ENCODE measurements around the gene VAPB. TPM values are rescaled to one million over a fixed set of nuclear protein-coding genes. Genes with fewer than 3 reads are reported as not detected.

VAPB gene
- total RNA-seq, 2 donors from 2014 or later, result 53.5 to 63.3 TPM

- DNase-seq, result no peak
- ATAC-seq, result no peak
- intact Hi-C loops (cut with DNase I, micrococcal nuclease), result loop anchor here in 1 of 2 donors (10.0 kb wide), 1 partner anchor 214 kb away; no protein-coding TSS in a partner anchor
These were observed 59.9 kb downstream of the VAPB start for GRCh38 chr20:58448958-58449357.

DNA sequence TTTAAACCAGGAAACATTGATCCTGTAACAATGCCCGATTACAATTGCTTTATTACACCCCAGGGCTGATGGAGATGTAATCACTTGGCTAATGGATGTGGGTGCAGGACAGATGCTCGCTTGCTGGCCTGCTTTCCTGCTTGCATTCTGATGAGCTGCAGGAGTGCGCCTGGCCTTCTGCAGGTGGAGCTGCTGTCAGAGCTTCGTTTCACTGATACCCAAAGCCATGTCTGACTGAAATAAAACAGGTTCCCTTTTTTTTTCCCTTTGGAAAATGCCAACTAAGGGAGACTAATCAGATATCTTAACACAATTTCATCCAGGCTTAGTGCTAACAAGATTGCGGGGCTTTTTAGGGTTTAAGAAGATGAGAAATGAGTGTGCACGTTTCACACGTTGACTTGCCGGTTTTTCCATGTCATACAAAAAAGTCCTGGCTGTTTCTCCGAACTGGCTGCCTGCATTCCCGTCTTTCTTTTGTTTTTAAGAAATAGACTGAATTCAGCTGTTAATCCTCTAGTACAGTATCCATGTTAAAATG, 60.7 kb downstream of the VAPB start:
- ATAC-seq (peak; percentile 33), DNase-seq (no peak)
- intact Hi-C loops (cut with DNase I, micrococcal nuclease), result loop anchor here in 1 of 2 donors (10.0 kb wide), 1 partner anchor 215 kb away; no protein-coding TSS in a partner anchor

DNA sequence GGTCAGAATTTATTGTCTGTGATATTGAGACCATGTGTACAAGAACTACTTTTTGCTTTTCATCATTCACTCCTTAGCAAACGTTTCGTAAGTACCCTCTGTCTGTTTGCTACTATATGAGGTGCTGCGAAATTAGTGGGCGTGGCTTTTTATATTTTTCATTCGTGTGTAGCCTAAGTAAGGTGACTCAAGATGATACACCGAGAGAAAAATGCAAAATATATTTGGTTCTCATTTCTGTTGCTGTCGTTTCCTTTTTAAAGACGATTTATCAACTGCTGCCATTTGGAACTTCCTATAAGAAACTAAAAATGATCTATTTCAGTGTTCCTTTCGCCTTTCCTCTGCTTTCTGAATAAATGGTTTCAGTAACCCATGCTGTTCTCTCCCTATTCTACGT, 61.2 kb downstream of the VAPB start:
- intact Hi-C loops (cut with DNase I, micrococcal nuclease), result no loop called here

DNA sequence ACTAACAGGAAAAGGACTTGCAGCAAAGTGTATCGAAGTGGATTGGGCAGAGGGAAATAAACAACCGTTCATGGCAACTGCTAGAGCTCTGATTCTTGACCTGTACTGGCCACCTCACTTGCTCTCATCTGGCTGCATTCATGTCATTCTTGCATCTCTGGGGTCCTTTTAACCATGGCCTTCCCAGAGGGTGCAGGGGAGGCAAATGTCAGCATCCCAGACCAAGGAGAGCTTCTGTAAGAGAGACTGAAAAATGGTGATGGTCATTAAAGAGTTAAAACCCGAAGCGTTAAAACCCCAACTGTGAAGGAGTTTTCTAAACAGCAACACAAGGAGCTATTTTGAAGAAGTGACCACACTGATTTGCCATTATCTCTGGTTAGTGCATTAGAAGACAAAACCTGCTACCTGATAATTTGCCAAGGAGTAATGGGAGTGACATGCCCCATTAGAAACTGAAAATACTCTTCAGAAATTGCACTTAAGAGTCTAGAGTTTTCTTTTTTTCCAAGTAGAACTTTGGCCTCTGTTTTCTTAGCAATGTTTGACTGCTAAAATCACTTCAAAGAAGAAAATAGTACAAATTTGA, 63.7 kb downstream of the VAPB start:
- DNase-seq, result no peak
- intact Hi-C loops (cut with DNase I, micrococcal nuclease), result no loop called here
- no peak for ATAC-seq

More for the DNA sequence above, 61.2 kb downstream of the VAPB start:
- DNase-seq, result no peak
- peak; percentile 34 for ATAC-seq

GRCh38 chr20:58453391-58453790, 64.4 kb downstream of the VAPB start:
- DNase-seq (no peak), ATAC-seq (no peak)
- intact Hi-C loops (cut with DNase I, micrococcal nuclease), result no loop called here

DNA sequence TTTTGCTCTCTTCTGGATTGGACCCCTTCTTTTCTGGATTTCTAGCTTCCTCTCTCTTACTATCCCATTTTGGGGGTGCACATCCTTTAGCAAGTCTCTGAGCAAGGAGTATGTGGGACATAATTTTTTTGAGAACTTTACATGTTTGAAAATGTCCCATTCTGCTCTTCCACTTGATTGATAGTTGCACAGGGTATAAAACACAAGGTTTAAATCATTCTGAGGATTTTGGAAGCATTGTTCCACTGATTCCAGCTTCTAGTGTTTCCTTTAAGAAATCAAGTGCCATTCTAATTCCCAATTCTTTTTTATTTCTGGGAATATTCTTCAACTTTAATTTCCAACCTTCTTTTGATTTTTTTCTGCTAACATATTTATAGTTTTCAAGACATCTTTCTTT, 65.4 kb downstream of the VAPB start:
- intact Hi-C loops (cut with DNase I, micrococcal nuclease), result loop anchor here in 1 of 2 donors (2.0 kb wide), 1 partner anchor 30 kb away; no protein-coding TSS in a partner anchor
- DNase-seq (no peak), ATAC-seq (no peak)

- ATAC-seq (no peak), DNase-seq (no peak)
- intact Hi-C loops (cut with DNase I, micrococcal nuclease), result no loop called here
These were observed 68.2 kb downstream of the VAPB start for GRCh38 chr20:58457083-58457695.

GRCh38 chr20:58458342-58459057, 69.5 kb downstream of the VAPB start:
- ATAC-seq (no peak), DNase-seq (no peak)
- intact Hi-C loops (cut with DNase I, micrococcal nuclease), result no loop called here

DNA sequence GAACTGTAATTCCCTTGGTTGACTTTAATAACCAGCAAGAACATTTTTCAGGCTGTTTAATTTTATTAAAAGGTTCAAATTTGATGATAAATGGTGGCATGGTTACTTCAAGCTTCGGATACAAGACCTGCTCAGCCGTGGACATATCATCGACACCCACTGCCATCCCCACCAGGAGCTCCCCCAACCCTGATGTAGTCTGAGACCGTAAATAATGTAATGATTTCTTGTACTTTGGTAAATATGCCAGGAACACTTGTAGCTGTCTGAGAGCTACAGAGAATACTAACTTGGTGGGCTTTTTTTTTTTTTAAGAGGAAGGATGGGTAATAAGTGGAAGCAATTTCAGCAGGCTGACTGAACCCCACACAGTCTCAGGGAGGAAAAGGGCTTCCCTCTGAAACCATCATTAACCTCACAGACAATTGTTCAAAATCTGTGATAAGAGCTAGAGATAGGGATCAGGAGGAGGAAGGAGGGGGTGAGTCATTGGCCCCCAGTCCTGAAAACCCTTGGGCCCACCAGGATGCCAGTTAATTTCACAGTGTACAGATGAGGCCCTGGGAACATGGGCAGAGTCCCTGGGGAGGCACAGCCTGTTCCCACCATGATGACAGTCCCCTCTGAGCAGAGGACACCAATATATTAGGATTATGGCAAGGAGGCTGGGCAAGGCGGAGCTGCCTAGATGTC, 70.2 kb downstream of the VAPB start:
- no peak for DNase-seq
- no peak for ATAC-seq
- intact Hi-C loops (cut with DNase I, micrococcal nuclease), result no loop called here

DNA sequence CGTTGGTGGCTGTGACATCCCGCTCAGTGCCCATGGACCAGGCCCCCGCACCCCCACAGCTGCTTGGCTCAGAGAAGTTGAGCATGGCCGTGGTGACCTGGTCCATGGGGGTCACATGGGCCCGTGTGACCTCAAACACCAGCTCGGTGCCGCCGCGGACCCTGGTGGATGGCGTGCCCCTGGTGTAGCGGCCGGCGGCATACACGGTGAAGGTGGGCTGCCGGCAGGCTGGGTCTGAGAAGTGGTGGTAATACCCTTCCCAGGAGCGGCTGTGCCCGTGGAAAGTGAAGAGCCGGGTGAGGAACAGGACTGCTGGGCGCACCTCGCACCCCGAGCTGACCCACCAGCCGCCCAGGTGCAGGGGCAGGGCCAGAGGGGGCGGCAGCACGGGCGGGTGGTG, 72.1 kb downstream of the VAPB start:
- intact Hi-C loops (cut with DNase I, micrococcal nuclease), result no loop called here
- DNase-seq (no peak), ATAC-seq (no peak)

DNA sequence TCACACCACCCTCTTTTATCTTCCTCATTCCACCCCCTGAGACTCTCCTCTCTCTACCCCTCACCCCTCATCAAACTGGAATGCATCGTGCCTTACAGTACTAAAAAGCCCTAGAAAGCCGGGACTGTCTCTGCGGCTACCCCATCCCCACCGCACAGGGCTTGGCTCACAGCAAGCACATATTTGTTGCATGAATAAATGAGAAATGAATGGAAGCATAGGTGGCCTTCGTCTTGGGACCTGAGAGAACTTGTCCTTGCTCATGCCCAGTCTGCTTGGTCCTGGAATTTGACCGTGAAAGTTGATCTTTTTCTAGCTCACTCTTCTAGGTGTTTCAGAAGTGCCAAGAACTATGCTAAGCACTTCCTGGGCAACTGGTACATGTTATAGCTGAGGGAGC, 72.9 kb downstream of the VAPB start:
- intact Hi-C loops (cut with DNase I, micrococcal nuclease), result no loop called here
- ATAC-seq (no peak), DNase-seq (no peak)

GRCh38 chr20:58463256-58463655, 74.2 kb downstream of the VAPB start:
- DNase-seq, result no peak
- no peak for ATAC-seq
- intact Hi-C loops (cut with DNase I, micrococcal nuclease), result no loop called here

DNA sequence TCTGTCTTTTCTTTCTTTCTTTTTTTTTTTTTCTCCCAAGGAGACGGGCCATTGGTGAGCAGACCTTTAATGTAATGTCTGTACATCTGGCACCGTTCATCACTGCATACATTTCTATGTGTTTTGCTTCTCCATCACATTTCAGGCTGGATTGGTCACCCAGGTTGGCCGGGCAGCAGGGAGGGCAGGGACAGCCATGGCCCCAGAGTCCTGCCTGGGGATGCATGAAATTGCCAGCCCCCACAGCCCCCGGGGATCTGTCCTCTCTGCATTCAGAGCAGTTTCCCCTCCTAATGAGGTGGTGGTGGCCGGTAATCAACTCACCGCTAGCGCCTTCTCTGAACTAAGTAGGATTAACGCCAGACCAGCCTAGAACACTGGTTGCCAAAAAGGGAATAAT, 75.8 kb downstream of the VAPB start:
- DNase-seq, result no peak
- ATAC-seq, result no peak
- intact Hi-C loops (cut with DNase I, micrococcal nuclease), result no loop called here

- no peak for ATAC-seq
- no peak for DNase-seq
- intact Hi-C loops (cut with DNase I, micrococcal nuclease), result no loop called here
These were observed 77.2 kb downstream of the VAPB start for GRCh38 chr20:58466095-58466708.

GRCh38 chr20:58466729-58467571, 77.9 kb downstream of the VAPB start:
- DNase-seq (no peak), ATAC-seq (no peak)
- intact Hi-C loops (cut with DNase I, micrococcal nuclease), result no loop called here

GRCh38 chr20:58467572-58468527, 78.8 kb downstream of the VAPB start:
- ATAC-seq (no peak), DNase-seq (no peak)
- intact Hi-C loops (cut with DNase I, micrococcal nuclease), result no loop called here

DNA sequence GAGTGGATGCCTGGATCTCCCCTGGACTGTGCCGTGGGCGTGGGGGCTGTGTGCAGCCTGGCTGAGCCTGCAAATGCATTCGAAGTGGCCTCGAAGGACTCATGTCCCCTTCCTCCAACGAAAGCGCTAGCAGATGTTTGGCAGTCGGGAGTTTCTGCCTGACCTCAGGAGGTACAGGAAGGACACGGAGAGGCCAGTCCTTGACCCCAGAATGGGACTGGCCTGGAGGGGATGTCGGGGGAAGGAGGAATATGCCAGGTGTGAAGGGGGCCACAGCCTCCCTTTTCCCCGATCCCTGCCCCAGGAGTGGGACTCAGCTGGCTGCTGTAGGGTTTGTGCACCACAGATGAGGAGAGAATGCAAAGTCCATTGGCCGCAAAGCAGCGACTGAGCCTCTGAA, 80.6 kb downstream of the VAPB start:
- intact Hi-C loops (cut with DNase I, micrococcal nuclease), result no loop called here
- ATAC-seq (no peak), DNase-seq (no peak)
